Caki2 (cell line): ENCODE measurements around the gene CHST12. TPM values are rescaled to one million over a fixed set of nuclear protein-coding genes. Genes with fewer than 3 reads are reported as not detected.
"Not testable (repeated sequence)": the region's sequence is repeated elsewhere in the genome, so short reads cannot be mapped to it uniquely, and the experiment has no call there.

Source experiments
- DNase-seq: peaks from one replicate; pipeline ENCODE4 v3.0.0-alpha.2; 2015; ENCODE audit warnings: low read depth
- in situ Hi-C: cut with HindIII; loops from 2 replicates; pipeline ENCODE4 v1.10.0; 2016; ENCODE audit warnings: low sequenced_read_pairs, low pct_unique_long_range_greater_than_20kb, mixed read lengths
- total RNA-seq: library from RNA; depleted of rRNA; stranded (reverse); fragments of >200 nt; shearing (Covaris generic); gene quantifications from 2 replicates; pipeline ENCODE4 v1.2.3, GENCODE V29; 2014; ENCODE audit warnings: low replicate concordance

The CHST12 gene
- total RNA-seq, 1 experiment from 2014 or later = 12.7 TPM

GRCh38 chr7:2417178-2417577, 13.8 kb downstream of the CHST12 start:
- in situ Hi-C loops, DNase-seq: not testable (repeated sequence)

GRCh38 chr7:2417981-2418481, 14.6 kb downstream of the CHST12 start:
- in situ Hi-C loops = no loop called here
- no peak for DNase-seq

- DNase-seq = no peak
- in situ Hi-C loops = no loop called here
Measured at GRCh38 chr7:2420216-2420933, 17.0 kb downstream of the CHST12 start.

- DNase-seq = no peak
- in situ Hi-C loops = no loop called here
Measured at GRCh38 chr7:2421943-2422310, 18.5 kb downstream of the CHST12 start.

- in situ Hi-C loops = no loop called here
- DNase-seq = no peak
Measured at GRCh38 chr7:2425749-2426148, 22.3 kb downstream of the CHST12 start.

GRCh38 chr7:2431260-2431867, 28.0 kb downstream of the CHST12 start:
- no peak for DNase-seq
- in situ Hi-C loops = no loop called here

GRCh38 chr7:2432910-2433712, 29.7 kb downstream of the CHST12 start:
- in situ Hi-C loops = no loop called here
- no peak for DNase-seq

- DNase-seq = no peak
- in situ Hi-C loops = no loop called here
Measured at GRCh38 chr7:2433713-2434550, 30.5 kb downstream of the CHST12 start.

GRCh38 chr7:2435146-2435545, 31.7 kb downstream of the CHST12 start:
- in situ Hi-C loops = no loop called here
- DNase-seq = no peak

GRCh38 chr7:2436341-2437104, 33.1 kb downstream of the CHST12 start:
- no peak for DNase-seq
- in situ Hi-C loops = no loop called here

- no peak for DNase-seq
Measured at GRCh38 chr7:2437136-2437535, 33.7 kb downstream of the CHST12 start.

GRCh38 chr7:2437537-2438148, 34.2 kb downstream of the CHST12 start:
- in situ Hi-C loops = no loop called here

More at GRCh38 chr7:2437136-2437535, 33.7 kb downstream of the CHST12 start:
- in situ Hi-C loops = no loop called here

GRCh38 chr7:2438186-2438585, 34.8 kb downstream of the CHST12 start:
- in situ Hi-C loops = no loop called here
- DNase-seq = no peak

More at GRCh38 chr7:2437537-2438148, 34.2 kb downstream of the CHST12 start:
- DNase-seq = no peak

GRCh38 chr7:2438775-2439174, 35.4 kb downstream of the CHST12 start:
- no peak for DNase-seq
- in situ Hi-C loops = no loop called here

- no peak for DNase-seq
- in situ Hi-C loops = no loop called here
Measured at GRCh38 chr7:2440608-2441245, 37.3 kb downstream of the CHST12 start.

GRCh38 chr7:2441430-2442058, 38.1 kb downstream of the CHST12 start:
- no peak for DNase-seq
- in situ Hi-C loops = no loop called here
